Aorta (tissue), 5 donors: ENCODE results near the gene RNF212B. TPM values are rescaled to one million over a fixed set of nuclear protein-coding genes. Genes with fewer than 3 reads are reported as not detected.

ENCODE experiments used
- ATAC-seq: fragments of 200-7000 bp; cut with Tn5 transposase; one replicate; pipeline ENCODE4 v1.9.1; 2022; ENCODE audit warnings: moderate library complexity; ENCODE audit not compliant: low FRiP score
- DNase-seq, 2 donors: peaks; one replicate each; pipeline ENCODE4 v3.0.0-alpha.2; 2020
- H3K27ac ChIP-seq, 2 donors: one replicate each; pipeline ENCODE4 v1.5.1; 2013; ENCODE audit warnings: low read length in 2 of 2, mild to moderate bottlenecking in 2 of 2, moderate library complexity in 2 of 2, control low read depth in 1 of 2, inconsistent platforms in 1 of 2, low read depth in 1 of 2
- H3K27me3 ChIP-seq, 2 donors: one replicate each; pipeline ENCODE4 v1.6.1; 2013; ENCODE audit warnings: control low read depth in 1 of 2, low read length in 1 of 2, mild to moderate bottlenecking in 1 of 2, moderate library complexity in 1 of 2; ENCODE audit not compliant: insufficient read depth in 2 of 2, control insufficient read depth in 1 of 2
- H3K36me3 ChIP-seq, 2 donors: one replicate each; pipeline ENCODE4 v1.6.1; 2013; ENCODE audit warnings: control low read depth in 1 of 2, low read length in 1 of 2, mild to moderate bottlenecking in 1 of 2; ENCODE audit not compliant: insufficient read depth in 2 of 2, control insufficient read depth in 1 of 2
- H3K4me1 ChIP-seq, 2 donors: one replicate each; pipeline ENCODE4 v1.6.1; 2013; ENCODE audit warnings: low read length in 2 of 2, control low read depth in 1 of 2, mild to moderate bottlenecking in 1 of 2, moderate library complexity in 1 of 2; ENCODE audit not compliant: insufficient read depth in 2 of 2, control insufficient read depth in 1 of 2
- H3K4me3 ChIP-seq, 2 donors: one replicate each; pipeline ENCODE4 v1.5.1; 2013; ENCODE audit warnings: low read length in 2 of 2, control low read depth in 1 of 2, mild to moderate bottlenecking in 1 of 2
- H3K9me3 ChIP-seq: one replicate; pipeline ENCODE4 v1.6.1; 2013; ENCODE audit warnings: mild to moderate bottlenecking, low read length; ENCODE audit not compliant: control insufficient read depth
- WGBS, 2 donors: extraction: QIAGEN DNeasy Blood & Tissue Kit; methylation state at CpG; one replicate each; pipeline ENCODE4 v1.1.7; 2013; 5-methylcytosine and 5-hydroxymethylcytosine counted together
- intact Hi-C, 2 donors: fragments of 100-400 bp; cut with DNase I; formaldehyde crosslinking; loops; one replicate each; pipeline versions ENCODE4 v1.14.2 to v1.15.0; 2022
- polyA plus RNA-seq, 2 donors: library from polyadenylated mRNA; stranded (reverse); fragments of 200-250 nt; gene quantifications; one replicate each; pipeline ENCODE4 v1.2.3, GENCODE V29; 2013
- total RNA-seq, 2 donors: library from RNA; stranded (reverse); fragmentation: NEBNext Ultra II Directional; extraction: Animal tissue kit (Norgen Biotek cat#: 25700); gene quantifications; one replicate each; pipeline ENCODE4 v1.2.1, GENCODE V29; 2021
- donor health status: healthy with polysubstance abuse.
- donor health status: Bipolar disorder and iron deficiency.
- donor health status: DM: no; HTN: no; CAD: no.
- donor health status: DM: no; HTN: no; CAD: no.
- donor health status: DM: yes; HTN: yes; CAD: no.

Gene RNF212B
- total and polyA plus RNA-seq, 4 donors, result not detected

DNA sequence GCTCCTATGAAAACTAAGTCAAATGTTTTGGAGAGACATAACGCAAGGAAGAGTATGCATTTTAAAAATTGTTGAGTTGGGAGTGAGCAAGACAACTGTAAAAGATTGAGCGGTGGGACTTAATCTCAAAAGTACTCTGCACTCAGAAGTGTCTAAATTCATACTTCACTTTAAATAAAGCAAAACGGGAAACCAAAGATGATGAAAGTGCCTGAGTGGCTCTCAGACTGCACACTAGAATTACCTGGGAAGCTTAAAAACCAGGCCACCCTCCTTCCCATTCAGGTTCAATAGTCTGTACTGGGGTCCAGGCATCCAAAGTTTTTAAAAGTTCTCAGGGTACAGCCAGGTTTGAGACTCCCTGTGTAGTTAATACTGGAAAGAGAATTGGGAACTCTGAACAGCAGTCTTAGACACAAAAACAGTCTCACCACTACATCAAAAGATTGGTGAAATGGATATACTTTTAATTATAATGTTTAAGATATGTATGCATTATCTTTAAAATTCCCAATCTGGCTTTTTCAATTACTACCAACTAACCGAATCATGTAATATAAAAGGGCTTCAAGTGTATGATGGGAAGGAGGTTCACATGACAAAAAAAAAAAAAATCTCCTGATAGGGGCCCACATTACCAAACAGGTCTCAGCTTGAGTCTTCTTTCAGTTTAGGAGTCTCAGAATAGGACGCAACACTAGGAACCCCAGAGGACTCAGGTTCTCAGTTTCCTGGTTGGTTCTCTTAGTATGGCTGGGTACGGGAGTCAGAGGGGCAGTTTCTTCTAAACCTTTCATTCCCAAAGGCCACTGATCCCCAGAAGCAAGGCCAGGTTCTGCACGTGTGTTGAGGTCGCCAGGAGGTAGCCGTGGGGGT, 47.2 kb downstream of the RNF212B start:
- no peaks in the 10 kb centered on the region for H3K4me1 ChIP-seq
- intact Hi-C loops, result no loop called here
- H3K27ac ChIP-seq, result peak overlapping the region in 1 of 2 donors; percentile 77
- DNase-seq (no peak), ATAC-seq (no peak)
- H3K36me3 ChIP-seq, result no peaks in the 10 kb centered on the region
- 24 to 26% methylated on average over 9 of the region's 9 CpGs for WGBS, 2 donors
- peak overlapping the region; percentile 70 to 79 for H3K4me3 ChIP-seq
- no peaks in the 10 kb centered on the region for H3K27me3 ChIP-seq
- H3K9me3 ChIP-seq, result no peaks in the 10 kb centered on the region

DNA sequence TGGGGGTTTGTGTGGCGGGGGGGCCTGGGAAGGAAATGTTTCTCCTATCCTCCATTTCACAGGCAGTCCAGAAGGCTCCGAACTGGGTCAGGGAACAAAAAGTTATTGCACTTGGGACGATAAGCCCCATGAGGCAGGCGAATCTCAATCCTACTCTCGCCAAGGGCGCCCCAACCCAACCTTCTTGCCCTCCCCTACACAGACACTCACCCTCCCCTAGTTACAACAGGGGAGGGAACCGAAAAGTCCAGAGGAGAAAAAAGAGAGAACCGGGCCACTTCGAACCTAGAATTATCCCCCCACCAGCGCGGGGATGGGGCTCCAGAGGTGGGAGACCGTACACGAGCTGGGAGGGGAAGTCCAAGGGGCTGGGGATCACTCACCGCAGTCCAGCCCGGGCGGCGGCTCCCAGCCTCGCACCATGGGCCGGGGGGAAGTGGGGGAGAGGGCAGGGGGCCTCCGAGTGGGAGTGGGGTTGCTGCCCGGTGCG, 47.8 kb downstream of the RNF212B start:
- Histone ChIP-seq H3K9me3 (no peaks in the 10 kb centered on the region), H3K27ac (peak overlapping the region in 1 of 2 donors; percentile 77), H3K4me1 (no peaks in the 10 kb centered on the region), H3K27me3 (no peaks in the 10 kb centered on the region), H3K36me3 (no peaks in the 10 kb centered on the region), H3K4me3 (peak overlapping the region; percentile 70 to 79)
- ATAC-seq (peak; percentile 37), DNase-seq (no peak)
- 0% methylated on average over 17 to 22 of the region's 22 CpGs for WGBS, 2 donors
- intact Hi-C loops, result loop anchor here in 1 of 2 donors (1.0 kb wide), 1 partner anchor 35 kb away; no protein-coding TSS in a partner anchor

DNA sequence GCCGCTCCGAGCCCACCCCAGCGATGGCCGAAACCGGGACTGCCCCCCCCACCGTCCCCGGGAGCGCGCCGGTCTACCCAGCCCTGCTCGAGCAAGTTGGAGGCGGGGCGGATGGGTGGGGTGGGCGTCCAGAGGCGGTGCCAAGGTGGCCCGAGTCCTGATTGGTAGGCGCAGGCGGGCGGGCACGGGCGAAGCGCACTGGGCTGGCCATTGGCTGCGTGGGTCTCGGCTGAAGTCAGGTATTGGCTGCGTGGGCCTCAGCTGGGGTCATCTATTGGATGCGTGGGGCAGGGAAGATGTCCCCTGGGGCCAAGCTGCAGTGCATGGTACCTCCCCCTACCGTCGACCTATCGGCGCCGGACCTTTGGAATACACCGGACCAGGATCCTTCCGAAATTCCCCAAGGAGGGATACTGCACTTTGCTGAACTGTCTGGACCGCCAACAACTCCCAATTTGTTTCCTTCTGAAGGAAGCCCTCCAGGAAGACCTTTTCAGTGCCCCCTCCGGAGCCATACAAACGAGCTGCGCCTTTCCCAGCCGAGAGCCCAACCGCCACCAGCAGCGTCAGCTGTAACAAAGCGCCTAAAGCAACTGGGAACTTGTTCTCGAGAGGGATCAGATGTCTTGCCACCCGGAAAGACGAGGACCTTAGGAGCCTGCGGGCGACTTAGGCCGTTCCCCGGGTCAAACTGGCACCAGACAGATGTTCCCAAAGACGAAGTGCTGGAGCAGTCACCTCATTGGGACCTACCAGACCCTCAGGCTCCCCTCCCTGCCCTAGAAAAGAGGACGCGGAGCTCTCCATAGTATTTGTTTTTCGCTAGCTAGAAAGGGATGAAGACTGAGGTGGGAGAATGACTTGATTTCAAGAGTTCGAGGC, 48.5 kb downstream of the RNF212B start, which contains the start of gene HOMEZ:
Gene HOMEZ, minus strand, starts transcription at position 113 of the 882 bp plus-strand sequence. CDS start 180 bp downstream, outside the sequence.
- intact Hi-C loops, result loop anchor here in 1 of 2 donors (1.0 kb wide), 1 partner anchor 34 kb away; no protein-coding TSS in a partner anchor
- peak; percentile 100 for ATAC-seq

DNA sequence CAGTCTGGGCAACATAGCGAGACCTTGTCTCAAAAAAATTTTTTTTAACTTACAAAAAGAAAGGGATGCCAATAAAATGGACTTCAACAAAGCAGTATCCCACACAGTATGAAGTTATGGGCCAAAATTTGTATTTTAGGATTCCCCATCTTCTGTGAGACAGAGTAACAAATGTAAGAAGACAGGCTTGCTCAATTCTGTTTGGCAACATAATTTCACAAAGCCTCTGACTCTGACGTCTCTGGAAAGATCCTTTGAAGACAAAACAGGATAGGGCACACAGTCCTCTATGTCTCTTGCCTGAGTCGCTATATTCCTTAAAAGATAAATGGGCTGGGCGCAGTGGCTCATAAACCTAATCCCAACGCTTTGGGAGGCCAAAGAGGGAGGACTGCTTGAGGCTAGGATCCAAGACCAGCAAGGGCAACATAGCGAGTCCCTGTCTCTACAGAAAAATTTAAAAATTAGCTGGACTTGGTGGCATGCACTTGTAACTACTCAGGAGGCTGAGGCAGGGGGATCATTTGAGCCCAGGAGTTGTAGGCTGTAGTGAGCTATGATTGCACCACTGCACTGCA, 49.3 kb downstream of the RNF212B start:
- H3K4me1 ChIP-seq, result no peaks in the 10 kb centered on the region
- ATAC-seq (no peak), DNase-seq (no peak)
- no peaks in the 10 kb centered on the region for H3K27me3 ChIP-seq
- peak overlapping the region; percentile 65 to 76 for H3K27ac ChIP-seq
- H3K9me3 ChIP-seq, result no peaks in the 10 kb centered on the region
- H3K36me3 ChIP-seq, result no peaks in the 10 kb centered on the region
- intact Hi-C loops, result loop anchor here in 1 of 2 donors (1.0 kb wide), 1 partner anchor 33 kb away; no protein-coding TSS in a partner anchor
- peak overlapping the region; percentile 41 to 70 for H3K4me3 ChIP-seq
- 39 to 49% methylated on average over 6 of the region's 6 CpGs for WGBS, 2 donors

More for the DNA sequence above, 48.5 kb downstream of the RNF212B start, which contains the start of gene HOMEZ:
- Histone ChIP-seq H3K27me3 (no peaks in the 10 kb centered on the region), H3K4me1 (no peaks in the 10 kb centered on the region), H3K27ac (peak within 1 kb of the TSS; percentile 65 to 77), H3K9me3 (no peaks in the 10 kb centered on the region), H3K36me3 (no peaks in the 10 kb centered on the region), H3K4me3 (peak within 1 kb of the TSS; percentile 70 to 79)
- DNase-seq, result peak; percentile 100
- 1% methylated on average over 44 to 53 of the region's 53 CpGs for WGBS, 2 donors

DNA sequence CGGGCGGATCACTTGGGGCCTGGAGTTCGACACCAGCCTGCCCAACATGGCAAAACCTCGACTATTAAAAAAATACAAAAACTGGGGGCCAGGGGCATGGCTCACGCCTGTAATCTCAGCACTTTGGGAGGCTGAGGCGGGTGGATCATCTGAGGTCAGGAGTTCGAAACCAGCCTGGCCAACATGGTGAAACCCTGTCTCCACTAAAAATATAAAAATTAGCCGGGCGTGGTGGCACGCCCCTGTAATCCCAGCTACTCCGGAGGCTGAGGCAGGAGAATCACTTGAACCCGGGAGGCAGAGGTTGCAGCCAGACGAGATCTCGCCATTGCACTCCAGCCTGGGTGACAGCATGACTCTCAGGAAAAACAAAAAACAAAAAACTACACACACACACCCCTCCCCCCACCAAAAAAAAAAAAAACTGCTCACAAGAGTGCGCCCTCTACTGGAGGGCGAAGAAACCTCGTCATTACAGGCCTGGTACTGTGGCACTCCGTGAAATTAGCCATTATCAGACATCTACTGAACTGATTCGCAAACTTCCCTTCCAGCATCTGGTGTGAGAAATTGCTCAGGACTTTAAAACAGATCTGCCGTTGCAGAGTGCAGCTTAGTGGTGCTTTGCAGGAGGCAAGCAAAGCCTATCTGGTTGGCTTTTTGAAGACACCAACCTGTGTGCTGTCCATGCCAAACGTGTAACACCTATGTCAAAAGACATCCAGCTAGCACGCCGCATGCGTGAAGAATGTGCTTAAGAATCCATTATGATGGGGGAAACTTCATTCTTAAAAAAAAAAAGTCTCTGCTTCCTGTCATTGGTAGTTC, 57.2 kb downstream of the RNF212B start:
- WGBS, 2 donors, result 23 to 25% methylated on average over 24 of the region's 24 CpGs
- no peaks in the 10 kb centered on the region for H3K27me3 ChIP-seq
- H3K9me3 ChIP-seq, result no peaks in the 10 kb centered on the region
- DNase-seq, result no peak
- H3K27ac ChIP-seq, result no peak overlapping the region
- no peak overlapping the region for H3K4me3 ChIP-seq
- intact Hi-C loops, result loop anchor here (2.0 to 10.0 kb wide), 2 partner anchors 30 to 170 kb away; no protein-coding TSS in a partner anchor
- peak; percentile 83 for ATAC-seq
- no peaks in the 10 kb centered on the region for H3K36me3 ChIP-seq
- H3K4me1 ChIP-seq, result peaks cover 0 to 2% of the 10 kb centered on the region in 2 donors

DNA sequence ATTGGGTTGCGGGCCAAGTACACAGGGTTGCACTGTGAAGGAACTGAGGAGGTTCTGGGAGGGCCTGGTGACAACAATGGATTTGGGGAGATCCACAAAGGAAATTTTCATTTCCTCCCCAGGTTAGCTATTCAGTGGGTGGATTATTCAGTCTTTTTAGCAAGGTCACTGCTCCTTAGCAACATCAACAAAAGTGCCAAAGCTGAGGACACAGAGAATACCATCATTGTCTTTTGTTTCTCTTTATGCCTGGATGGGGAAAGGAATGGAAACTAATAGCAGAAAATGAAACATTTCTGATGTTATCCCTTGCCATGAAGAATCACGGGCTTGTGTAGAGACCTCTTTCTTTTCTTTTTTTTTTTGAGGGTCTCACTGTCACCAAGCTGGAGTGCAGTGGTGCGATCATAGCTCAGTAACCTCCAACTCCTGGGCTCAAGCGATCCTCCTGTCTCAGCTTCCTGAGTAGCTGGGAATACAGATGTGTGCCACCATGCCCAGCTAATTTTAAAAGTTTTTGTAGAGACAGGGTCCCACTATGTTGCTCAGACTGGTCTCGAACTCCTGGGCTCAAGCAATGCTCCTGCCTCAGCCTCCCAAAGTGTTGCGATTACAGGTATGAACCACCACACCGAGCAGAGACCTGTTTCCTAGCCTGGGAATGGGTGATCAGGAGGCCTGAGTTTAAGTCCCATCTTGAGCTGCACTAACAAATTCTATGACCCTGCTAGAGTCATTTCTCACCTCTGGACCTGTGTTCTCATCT, 58.5 kb downstream of the RNF212B start:
- Histone ChIP-seq H3K9me3 (no peaks in the 10 kb centered on the region), H3K27ac (no peak overlapping the region), H3K4me1 (peaks cover 0 to 2% of the 10 kb centered on the region in 2 donors), H3K36me3 (no peaks in the 10 kb centered on the region), H3K27me3 (no peaks in the 10 kb centered on the region), H3K4me3 (no peak overlapping the region)
- no peak for ATAC-seq
- 90 to 91% methylated on average over 7 of the region's 7 CpGs for WGBS, 2 donors
- no peak for DNase-seq
- intact Hi-C loops, result loop anchor here in 1 of 2 donors (10.0 kb wide), 1 partner anchor 171 kb away; no protein-coding TSS in a partner anchor

DNA sequence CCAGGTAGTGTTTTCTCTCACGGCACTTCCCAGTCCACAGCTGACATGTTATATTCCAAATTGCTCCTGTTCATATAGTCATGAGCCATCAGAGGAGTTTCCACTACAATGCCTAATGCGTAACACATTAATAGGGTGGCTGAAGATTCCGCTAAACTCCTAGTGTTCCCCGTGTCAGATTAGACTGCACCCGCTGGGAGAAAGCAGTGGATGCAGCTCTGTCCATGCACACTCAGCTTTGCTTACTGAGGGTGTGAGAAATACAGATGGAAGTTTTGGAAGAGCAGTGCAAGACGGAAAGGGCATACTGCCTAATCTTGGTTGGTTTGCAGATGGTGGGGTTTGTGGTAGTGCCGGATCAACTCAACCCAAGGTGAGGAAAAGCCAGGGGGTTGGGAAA, 59.4 kb downstream of the RNF212B start:
- ATAC-seq, result no peak
- H3K27ac ChIP-seq, result no peak overlapping the region
- intact Hi-C loops, result loop anchor here in 1 of 2 donors (10.0 kb wide), 1 partner anchor 172 kb away; no protein-coding TSS in a partner anchor
- no peak overlapping the region for H3K4me3 ChIP-seq
- 86 to 87% methylated on average over 7 of the region's 7 CpGs for WGBS, 2 donors
- DNase-seq, result no peak
- no peaks in the 10 kb centered on the region for H3K27me3 ChIP-seq
- H3K36me3 ChIP-seq, result no peaks in the 10 kb centered on the region
- no peaks in the 10 kb centered on the region for H3K9me3 ChIP-seq
- peaks cover 0 to 2% of the 10 kb centered on the region in 2 donors for H3K4me1 ChIP-seq
